HepG2 (cell line): ENCODE measurements around the gene FAT2.

ENCODE experiments used
- CEBPG ChIP-seq: IDR thresholded peaks from 2 replicates; pipeline ENCODE4 v1.6.1; 2016
- CREBL2 ChIP-seq: sonication (generic); formaldehyde crosslinking; IDR thresholded peaks from 2 replicates; pipeline ENCODE4 v1.8.1; 2023; ENCODE audit warnings: missing genetic modification reagents, mild to moderate bottlenecking, borderline replicate concordance
- CTCF ChIP-seq: sonication (generic); formaldehyde crosslinking; IDR thresholded peaks from 2 replicates; pipeline ENCODE4 v1.5.0; 2020; ENCODE audit warnings: mild to moderate bottlenecking, missing genetic modification reagents, moderate library complexity
- EZH2 ChIP-seq: conservative IDR thresholded peaks from 2 replicates; pipeline ENCODE4 v1.6.1; 2012; ENCODE audit warnings: mild to moderate bottlenecking, low read depth, low read length, moderate library complexity
- FOXK2 ChIP-seq: fragments of 450-650 bp; IDR thresholded peaks from 2 replicates; pipeline ENCODE4 v1.6.1; 2016
- FOXO1 ChIP-seq: sonication (generic); formaldehyde crosslinking; IDR thresholded peaks from 2 replicates; pipeline ENCODE4 v1.4.0; 2020; ENCODE audit warnings: missing genetic modification reagents
- MAFK ChIP-seq, 2 experiments: IDR thresholded peaks in 1 of 2; conservative IDR thresholded peaks in 1 of 2; 2 replicates each; pipeline ENCODE4 v1.6.1; 2011; ENCODE audit warnings: improper control_type of control experiment in 2 of 2, low read length in 2 of 2
- SMC3 ChIP-seq: IDR thresholded peaks from 2 replicates; pipeline ENCODE4 v1.6.1; 2011; ENCODE audit warnings: low read length, improper control_type of control experiment
- SNAPC4 ChIP-seq: sonication (generic); formaldehyde crosslinking; IDR thresholded peaks from 2 replicates; pipeline ENCODE4 v1.4.0; 2020; ENCODE audit warnings: mild to moderate bottlenecking, missing genetic modification reagents
- USF2 ChIP-seq, 2 experiments: sonication (generic) in 1 of 2; formaldehyde crosslinking in 1 of 2; IDR thresholded peaks; 2 replicates each; pipeline versions ENCODE4 v1.5.1 to v1.6.1; 2011 to 2020; ENCODE audit warnings: borderline replicate concordance in 1 of 2, low read depth in 1 of 2, low read length in 1 of 2, mild to moderate bottlenecking in 1 of 2, missing genetic modification reagents in 1 of 2, moderate library complexity in 1 of 2
- YY1 ChIP-seq: IDR thresholded peaks from 2 replicates; pipeline ENCODE4 v1.6.1; 2011; ENCODE audit warnings: low read length, low read depth, moderate library complexity, mild to moderate bottlenecking; ENCODE audit not compliant: insufficient read depth, insufficient replicate concordance
- ZNF441 ChIP-seq: sonication (generic); formaldehyde crosslinking; IDR thresholded peaks from 2 replicates; pipeline ENCODE4 v1.7.0; 2021; ENCODE audit warnings: missing genetic modification reagents, borderline replicate concordance

- no peak for TF ChIP-seq EZH2
- TF ChIP-seq SNAPC4 (CRISPR knock-in tag), result no peak
- TF ChIP-seq CTCF (CRISPR knock-in tag), result no peak
- TF ChIP-seq USF2 (IDR thresholded peaks at IDR 0.05; ENCODE audit: low read depth, low read length), result no peak
- TF ChIP-seq USF2 (CRISPR knock-in tag; IDR thresholded peaks at IDR 0.05; ENCODE audit: borderline replicate concordance), result no peak
- no peak for TF ChIP-seq FOXK2
- TF ChIP-seq YY1, result no peak
- no peak for TF ChIP-seq CREBL2 (CRISPR knock-in tag)
- TF ChIP-seq MAFK (conservative IDR thresholded peaks at IDR 0.05 in 1 of 2, IDR thresholded peaks at IDR 0.05 in 1 of 2; ENCODE audit: low read length in 2 of 2), result no peak
- no peak for TF ChIP-seq SMC3
- no peak for TF ChIP-seq FOXO1
- no peak for TF ChIP-seq CEBPG (CRISPR knock-in tag)
- TF ChIP-seq ZNF441 (CRISPR knock-in tag), result no peak
Observed at GRCh38 chr5:151618907-151619306, 27.8 kb upstream of the FAT2 start.
